Urinary bladder (tissue), 4 donors: Measurements from ENCODE around the gene MYD88. TPM values are rescaled to one million over a fixed set of nuclear protein-coding genes. Genes with fewer than 3 reads are reported as not detected.
"Not testable (repeated sequence)": the region's sequence is repeated elsewhere in the genome, so short reads cannot be mapped to it uniquely, and the experiment has no call there.

ENCODE experiments used
- DNase-seq: peaks from one replicate; pipeline ENCODE4 v3.0.0-alpha.2; 2015; ENCODE audit errors: extremely low spot score
- H3K27ac ChIP-seq: one replicate; pipeline ENCODE4 v1.5.1; 2013; ENCODE audit warnings: low read depth, mild to moderate bottlenecking, moderate library complexity
- H3K36me3 ChIP-seq: one replicate; pipeline ENCODE4 v1.6.1; 2013; ENCODE audit warnings: mild to moderate bottlenecking, moderate library complexity; ENCODE audit not compliant: insufficient read depth
- H3K4me1 ChIP-seq: one replicate; pipeline ENCODE4 v1.6.1; 2013; ENCODE audit warnings: mild to moderate bottlenecking, moderate library complexity; ENCODE audit not compliant: insufficient read depth
- H3K4me3 ChIP-seq: one replicate; pipeline ENCODE4 v1.5.1; 2013; ENCODE audit warnings: low read depth, low read length
- WGBS: extraction: QIAGEN DNeasy Blood & Tissue Kit; methylation state at CpG from one replicate; pipeline ENCODE4 v1.1.7; 2013; 5-methylcytosine and 5-hydroxymethylcytosine counted together
- polyA plus RNA-seq: library from polyadenylated mRNA; stranded (reverse); fragments of 200-250 nt; gene quantifications from one replicate; pipeline ENCODE4 v1.2.3, GENCODE V29; 2013
- total RNA-seq: library from RNA; depleted of rRNA; stranded (reverse); fragments of >200 nt; gene quantifications from one replicate; pipeline ENCODE4 v1.2.3, GENCODE V29; 2014
- donor health status: healthy with polysubstance abuse.
- donor health status: healthy.

Gene MYD88
- total and polyA plus RNA-seq, 2 donors: 8.0 to 36.3 TPM

DNA sequence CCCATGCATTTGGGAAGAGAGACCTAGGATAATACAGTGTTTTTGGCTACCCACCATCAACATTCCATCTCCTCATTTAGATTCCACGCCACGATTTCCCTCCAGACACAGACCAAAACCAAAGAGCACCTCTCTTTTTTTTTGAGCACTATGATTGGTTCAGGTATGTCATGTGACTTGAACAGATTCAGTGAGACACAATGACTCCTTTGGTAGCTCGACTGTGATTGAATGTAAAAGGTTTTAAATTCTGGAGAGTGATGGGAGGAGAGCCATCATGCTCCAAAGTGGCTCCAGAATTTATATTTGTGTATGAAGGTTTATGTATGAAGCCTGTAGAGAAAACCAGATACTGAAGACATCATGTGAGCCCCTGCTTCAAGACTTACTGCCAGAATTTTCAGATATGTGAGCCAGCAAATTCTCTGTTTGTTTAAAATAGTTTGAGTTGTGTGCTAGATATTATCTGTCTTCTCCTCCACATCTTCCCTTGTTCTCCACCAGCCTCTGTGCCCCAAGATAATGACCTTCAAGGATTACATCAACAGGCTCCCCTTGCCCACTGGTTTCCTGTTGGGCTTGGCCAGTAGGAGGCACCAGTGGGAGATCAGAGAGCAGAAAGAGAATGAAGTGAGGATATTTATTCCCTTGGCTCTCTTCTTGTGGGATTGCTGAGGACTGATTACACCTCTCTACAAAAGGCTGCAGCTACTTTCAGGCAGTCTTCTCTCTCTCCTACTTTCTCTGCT is 12.5 kb downstream of the MYD88 start:
- Histone ChIP-seq H3K36me3 (no peaks in the 10 kb centered on the region), H3K4me1 (no peaks in the 10 kb centered on the region), H3K4me3 (no peak overlapping the region), H3K27ac (no peak overlapping the region)
- DNase-seq: no peak
- WGBS: 73% methylated on average over 3 of the region's 3 CpGs

- WGBS: 90% methylated on average over 3 of the region's 3 CpGs
- no peak for DNase-seq
- H3K4me3 ChIP-seq: no peak overlapping the region
- H3K36me3 ChIP-seq: no peaks in the 10 kb centered on the region
- no peaks in the 10 kb centered on the region for H3K4me1 ChIP-seq
- H3K27ac ChIP-seq: no peak overlapping the region
Measured at GRCh38 chr3:38151667-38152265, 13.3 kb downstream of the MYD88 start.

GRCh38 chr3:38152609-38153008 is 14.1 kb downstream of the MYD88 start:
- no peak overlapping the region for H3K27ac ChIP-seq
- DNase-seq: no peak
- H3K4me3 ChIP-seq: no peak overlapping the region
- 92% methylated on average over 2 of the region's 2 CpGs for WGBS
- H3K4me1 ChIP-seq: no peaks in the 10 kb centered on the region
- H3K36me3 ChIP-seq: no peaks in the 10 kb centered on the region

GRCh38 chr3:38153221-38153620 is 14.8 kb downstream of the MYD88 start:
- no peak for DNase-seq
- Histone ChIP-seq H3K4me1 (no peaks in the 10 kb centered on the region), H3K27ac (no peak overlapping the region), H3K36me3 (no peaks in the 10 kb centered on the region), H3K4me3 (no peak overlapping the region)
- 92% methylated on average over 2 of the region's 2 CpGs for WGBS

- Histone ChIP-seq H3K27ac (no peak overlapping the region), H3K36me3 (no peaks in the 10 kb centered on the region), H3K4me3 (no peak overlapping the region), H3K4me1 (no peaks in the 10 kb centered on the region)
- no peak for DNase-seq
- 55% methylated on average over 2 of the region's 2 CpGs for WGBS
Measured at GRCh38 chr3:38154033-38154494, 15.6 kb downstream of the MYD88 start.

- H3K36me3 ChIP-seq: no peaks in the 10 kb centered on the region
- no peak overlapping the region for H3K4me3 ChIP-seq
- no peak for DNase-seq
- H3K27ac ChIP-seq: no peak overlapping the region
- H3K4me1 ChIP-seq: no peaks in the 10 kb centered on the region
- WGBS: 66% methylated on average over 2 of the region's 2 CpGs
Measured at GRCh38 chr3:38154625-38155255, 16.3 kb downstream of the MYD88 start.

DNA sequence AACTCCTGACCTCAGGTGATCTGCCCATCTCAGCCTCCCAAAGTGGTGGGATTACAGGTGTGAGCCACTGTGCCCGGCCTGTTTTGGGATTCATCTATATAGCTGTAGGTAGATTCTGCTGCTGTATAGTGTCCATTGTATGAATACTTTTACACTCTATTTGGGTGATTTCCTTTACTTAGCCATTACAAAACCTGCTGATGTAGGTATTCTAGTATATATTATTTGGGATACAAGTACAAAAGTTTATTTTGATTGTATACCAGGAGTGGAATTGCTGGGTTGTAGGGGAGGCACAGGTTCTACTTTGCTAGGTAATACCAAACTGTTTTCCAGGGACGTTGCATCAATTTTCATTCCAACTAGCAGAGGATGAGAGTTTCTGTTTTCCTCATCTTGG is 17.4 kb downstream of the MYD88 start:
- 87% methylated on average over 2 of the region's 2 CpGs for WGBS
- no peaks in the 10 kb centered on the region for H3K4me1 ChIP-seq
- no peak overlapping the region for H3K27ac ChIP-seq
- no peak overlapping the region for H3K4me3 ChIP-seq
- H3K36me3 ChIP-seq: no peaks in the 10 kb centered on the region
- no peak for DNase-seq

DNA sequence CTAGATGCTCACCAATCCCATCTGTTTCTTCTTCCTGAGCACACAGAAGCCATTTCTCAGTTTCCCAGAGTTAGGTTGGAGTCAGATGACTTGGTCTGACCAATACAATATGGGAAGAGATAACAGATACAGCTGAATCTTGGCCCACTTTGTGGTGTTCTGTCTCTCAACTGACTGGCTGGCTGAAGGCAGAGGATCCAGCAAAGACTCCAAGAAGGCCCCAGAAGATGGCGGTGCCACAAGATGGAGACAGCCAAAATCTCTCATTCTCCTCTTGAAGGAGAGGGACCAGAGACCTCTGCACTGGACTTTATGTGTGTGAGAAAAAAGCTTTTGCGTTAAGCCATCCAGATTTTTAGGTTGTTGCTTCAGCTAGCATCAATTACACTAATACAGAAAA is 18.7 kb downstream of the MYD88 start:
- DNase-seq: no peak
- 92% methylated on average over 2 of the region's 2 CpGs for WGBS
- H3K4me1 ChIP-seq: no peaks in the 10 kb centered on the region
- H3K36me3 ChIP-seq: no peaks in the 10 kb centered on the region
- no peak overlapping the region for H3K27ac ChIP-seq
- no peak overlapping the region for H3K4me3 ChIP-seq

GRCh38 chr3:38157595-38157994 is 19.1 kb downstream of the MYD88 start:
- Histone ChIP-seq H3K36me3 (no peaks in the 10 kb centered on the region), H3K27ac (no peak overlapping the region), H3K4me1 (no peaks in the 10 kb centered on the region), H3K4me3 (no peak overlapping the region)
- no peak for DNase-seq
- WGBS: 72% methylated on average over 3 of the region's 3 CpGs

DNA sequence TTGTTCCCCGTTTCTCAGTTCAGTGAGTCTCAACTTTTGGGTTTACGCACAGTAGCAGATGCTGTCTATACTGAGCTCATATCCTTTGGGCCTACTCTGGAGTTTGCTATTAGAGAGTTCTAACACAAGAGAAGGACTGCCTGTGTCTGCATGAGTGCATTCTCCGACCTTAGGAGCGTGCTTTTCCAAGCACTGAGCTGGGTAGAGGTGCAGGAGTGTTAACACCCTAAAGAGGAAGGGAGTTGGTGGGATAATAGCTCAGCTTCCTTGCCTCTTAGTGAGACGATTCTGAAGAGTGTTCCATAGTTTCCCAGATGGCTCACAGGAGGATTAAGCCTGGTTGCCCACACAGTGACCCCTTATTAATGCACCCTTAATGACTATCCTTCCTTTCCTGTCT is 20.0 kb downstream of the MYD88 start:
- no peak for DNase-seq
- WGBS: 77% methylated on average over 5 of the region's 5 CpGs

GRCh38 chr3:38160704-38161103 is 22.2 kb downstream of the MYD88 start:
- not testable (repeated sequence) for H3K27ac ChIP-seq, H3K4me1 ChIP-seq, H3K36me3 ChIP-seq, H3K4me3 ChIP-seq, DNase-seq
- 95% methylated on average over 11 of the region's 11 CpGs for WGBS

More for the DNA sequence above, 20.0 kb downstream of the MYD88 start:
- Histone ChIP-seq H3K27ac (no peak overlapping the region), H3K4me1 (no peaks in the 10 kb centered on the region), H3K4me3 (no peak overlapping the region), H3K36me3 (no peaks in the 10 kb centered on the region)

DNA sequence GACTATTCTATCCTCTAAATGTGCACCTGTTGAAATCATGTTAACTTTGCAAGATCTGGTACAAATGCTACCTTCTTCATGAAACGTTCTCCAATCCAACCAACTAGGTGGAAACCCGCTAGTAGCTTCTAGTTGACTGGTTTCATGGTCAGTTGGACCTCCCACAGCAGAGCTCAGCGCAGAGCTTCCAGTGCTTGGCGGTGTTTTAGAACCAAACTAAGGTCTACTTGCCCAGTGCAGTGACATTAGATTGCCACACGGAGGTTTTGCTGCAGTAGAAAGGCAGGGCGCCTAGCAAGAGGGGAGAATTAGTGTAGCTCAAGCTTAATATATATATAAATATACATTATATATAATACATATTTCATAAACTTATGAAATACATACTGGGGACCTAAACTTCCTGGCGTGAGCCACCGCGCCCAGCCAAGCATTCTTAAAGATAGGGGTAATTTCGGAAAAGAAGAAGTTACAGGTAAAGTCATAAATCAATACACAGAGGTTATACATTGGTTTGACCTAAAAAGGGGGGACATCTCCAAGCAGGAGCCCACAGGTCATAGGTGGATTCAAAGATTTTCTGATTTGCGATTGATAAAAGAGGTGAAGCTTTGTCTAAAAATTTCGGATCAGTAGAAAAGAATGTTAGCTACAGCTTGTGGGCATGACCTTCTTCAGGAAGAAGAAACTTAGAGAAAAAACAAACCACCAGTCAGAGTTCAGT is 24.8 kb downstream of the MYD88 start:
- WGBS: 89% methylated on average over 12 of the region's 12 CpGs
- no peak overlapping the region for H3K4me3 ChIP-seq
- DNase-seq: no peak
- no peaks in the 10 kb centered on the region for H3K36me3 ChIP-seq
- H3K4me1 ChIP-seq: peaks cover 2% of the 10 kb centered on the region
- H3K27ac ChIP-seq: no peak overlapping the region

DNA sequence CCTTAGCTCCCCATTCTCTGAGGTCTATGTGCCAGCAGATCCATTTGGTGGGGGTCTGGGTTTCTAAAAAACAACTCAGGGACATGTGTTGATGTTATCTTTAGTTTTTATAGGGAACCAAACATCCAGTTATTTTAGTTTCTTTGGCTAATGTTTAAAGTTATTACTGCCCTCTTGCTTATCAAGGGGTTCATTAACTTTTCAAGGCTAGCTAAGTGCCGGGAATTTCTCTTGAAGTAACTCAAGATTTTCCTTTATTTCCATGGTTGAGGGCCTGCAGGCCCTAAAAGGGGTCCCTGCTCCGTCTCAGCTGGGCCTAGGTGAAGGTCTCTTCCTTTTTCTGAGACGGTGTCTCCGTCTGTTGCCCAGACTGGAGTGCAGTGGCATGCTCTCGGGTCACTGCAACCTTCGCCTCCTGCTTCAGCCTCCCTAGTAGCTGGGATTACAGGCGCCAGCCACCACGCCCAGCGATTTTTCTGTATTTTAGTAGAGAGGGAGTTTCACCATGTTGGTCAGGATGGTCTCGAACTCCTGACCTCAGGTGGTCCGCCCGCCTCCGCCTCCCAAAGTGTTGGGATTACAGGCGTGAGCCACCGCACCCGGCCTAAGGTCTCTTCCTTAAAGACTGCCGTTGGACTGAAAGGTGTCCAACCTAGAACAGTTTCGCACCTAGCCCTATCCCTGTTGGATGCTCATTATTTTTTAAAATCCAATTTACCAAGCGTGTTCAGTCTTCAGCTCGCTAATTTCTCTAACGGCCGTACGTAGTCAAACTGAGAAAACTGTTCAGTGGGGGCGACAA is 25.6 kb downstream of the MYD88 start:
- H3K4me1 ChIP-seq: peaks cover 2% of the 10 kb centered on the region
- peak overlapping the region; percentile 40 for H3K4me3 ChIP-seq
- peak overlapping the region; percentile 86 for H3K27ac ChIP-seq
- H3K36me3 ChIP-seq: no peaks in the 10 kb centered on the region
- DNase-seq: no peak
- 72% methylated on average over 24 of the region's 24 CpGs for WGBS
